ENCODE data around the gene LIN54. TPM values are rescaled to one million over a fixed set of nuclear protein-coding genes. Genes with fewer than 3 reads are reported as not detected.

LIN54 gene
- 8.2 and 9.9 TPM in 2 replicates for total RNA-seq

GRCh38 chr4:83010522-83011318 lies at the start of gene LIN54:
TSS of gene LIN54 (minus strand) at chr4:83010823. CDS start at chr4:82984844, 25,979 bp downstream.

GRCh38 chr4:83034630-83035494 lies 24.2 kb upstream of the LIN54 start, which contains the start of gene COPS4:
TSS of gene COPS4 (plus strand) at chr4:83035183. CDS start at chr4:83035225, 42 bp downstream.

GRCh38 chr4:82900411-82901182 lies 110.0 kb downstream of the LIN54 start, which contains the start of gene THAP9:
TSS of gene THAP9 (plus strand) at chr4:82900735. CDS start at chr4:82900803, 68 bp downstream.

GRCh38 chr4:82890901-82891706 lies 119.5 kb downstream of the LIN54 start, which contains the start of gene SEC31A:
TSS of gene SEC31A (minus strand) at chr4:82891153. CDS start at chr4:82881936, 9,217 bp downstream.

Other genes starting within 250 kb of the LIN54 start
- 21.3 and 23.3 TPM in 2 replicates for gene SCD5, start 212.0 kb downstream of the LIN54 start, total RNA-seq
- gene SEC31A, start 119.7 kb downstream of the LIN54 start, total RNA-seq = 197 and 216 TPM in 2 replicates
- 7.9 and 8.0 TPM in 2 replicates for gene THAP9, start 110.1 kb downstream of the LIN54 start, total RNA-seq
- gene COPS4, start 24.4 kb upstream of the LIN54 start, total RNA-seq = 71.1 and 109 TPM in 2 replicates
- 0.22 TPM in 1 of 2 replicates, not detected in the other for gene PLAC8, start 103.9 kb upstream of the LIN54 start, total RNA-seq

Measured in dermis lymphatic vessel endothelial cell (primary cell).